CD4-positive, alpha-beta T cell treated with Interleukin-6 for 4 hours (primary cell): ENCODE results near the gene MPV17.
"Not testable (repeated sequence)": the region's sequence is repeated elsewhere in the genome, so short reads cannot be mapped to it uniquely, and the experiment has no call there.

Source experiments
- DNase-seq: peaks from one replicate; pipeline ENCODE4 v3.0.0-alpha.2; 2020; ENCODE audit warnings: mixed read lengths

The MPV17 gene, protein sequence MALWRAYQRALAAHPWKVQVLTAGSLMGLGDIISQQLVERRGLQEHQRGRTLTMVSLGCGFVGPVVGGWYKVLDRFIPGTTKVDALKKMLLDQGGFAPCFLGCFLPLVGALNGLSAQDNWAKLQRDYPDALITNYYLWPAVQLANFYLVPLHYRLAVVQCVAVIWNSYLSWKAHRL

DNA sequence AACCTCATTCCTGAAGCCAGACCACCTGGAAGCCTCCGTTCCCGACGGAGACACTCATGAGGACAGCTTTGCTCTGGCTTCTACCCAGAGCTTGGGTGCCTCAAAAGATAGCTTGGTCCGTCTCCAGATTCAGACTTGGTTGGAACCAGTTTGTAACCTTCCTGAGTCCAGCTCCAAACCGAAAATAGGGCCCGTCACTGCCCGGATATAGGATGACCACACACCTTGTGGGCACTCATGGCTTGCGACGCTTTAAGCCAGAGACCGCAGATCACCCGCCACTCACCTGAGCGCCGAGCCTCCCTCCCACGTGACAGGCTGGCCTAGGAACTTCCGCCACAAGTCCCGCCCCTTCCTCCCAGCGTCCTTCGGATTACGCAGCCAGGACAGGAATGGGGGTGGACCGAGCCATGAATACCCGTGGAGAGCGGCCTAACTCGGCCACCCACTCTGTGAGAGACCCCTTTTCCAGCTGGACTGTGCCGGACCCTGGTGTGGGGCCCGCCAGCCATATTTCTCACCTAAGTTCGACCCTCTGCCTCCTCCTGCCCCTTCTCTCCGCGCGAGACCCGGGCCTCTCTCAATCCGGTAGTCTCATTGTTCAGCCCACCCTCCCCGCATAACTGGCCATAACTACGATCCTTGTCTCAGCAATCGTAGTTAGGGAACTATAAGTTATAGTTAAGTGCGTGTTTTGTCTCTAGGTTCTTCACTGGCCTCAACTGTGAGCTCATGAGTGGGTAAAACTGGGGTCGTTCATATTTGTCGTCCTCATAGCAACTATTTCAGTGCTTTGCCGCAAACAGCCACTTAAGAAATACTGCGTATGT lies at the start of gene MPV17:
MPV17 (minus strand) TSS at position 332 of the 830 bp plus-strand sequence. CDS start 580 bp downstream, outside the sequence.
- DNase-seq: peak; percentile 90

DNA sequence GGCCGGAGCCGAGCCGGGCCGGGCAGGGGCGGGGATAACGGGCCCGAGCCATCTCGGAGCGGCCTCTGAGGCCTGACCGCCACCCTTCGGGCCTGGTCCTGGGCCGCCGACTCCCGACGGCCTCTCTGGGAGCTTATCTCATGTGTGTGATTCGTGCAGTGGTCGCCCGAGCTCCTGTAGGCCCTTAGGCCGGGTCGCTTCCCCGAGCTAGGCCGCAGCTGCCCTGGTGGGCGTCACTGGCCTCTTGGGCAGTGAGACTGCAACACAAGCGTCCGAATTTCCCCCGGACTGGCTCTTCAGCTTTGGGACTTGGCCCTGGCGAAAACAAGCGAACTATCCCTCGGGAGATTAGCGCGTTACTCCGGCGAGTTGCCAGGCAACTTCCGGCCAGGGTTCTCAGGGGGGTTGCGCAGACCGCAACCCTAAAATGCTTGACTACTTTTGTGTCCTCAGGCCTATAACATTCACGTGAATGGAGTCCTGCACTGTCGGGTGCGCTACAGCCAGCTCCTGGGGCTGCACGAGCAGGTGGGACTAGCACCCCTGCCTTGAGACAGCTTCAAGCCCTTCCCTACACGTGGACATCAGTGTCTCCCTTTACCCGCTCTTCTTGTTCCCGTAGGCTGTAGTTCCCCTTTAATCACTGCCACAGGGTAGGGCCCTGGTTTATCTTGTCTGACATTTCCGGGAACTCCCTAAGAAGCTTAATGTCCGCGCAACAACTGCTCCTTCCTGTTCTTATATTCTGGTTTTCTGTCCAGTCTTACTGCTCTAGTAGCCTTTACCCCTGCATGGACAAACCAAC lies 48.1 kb upstream of the MPV17 start:
- peak; percentile 28 for DNase-seq

DNA sequence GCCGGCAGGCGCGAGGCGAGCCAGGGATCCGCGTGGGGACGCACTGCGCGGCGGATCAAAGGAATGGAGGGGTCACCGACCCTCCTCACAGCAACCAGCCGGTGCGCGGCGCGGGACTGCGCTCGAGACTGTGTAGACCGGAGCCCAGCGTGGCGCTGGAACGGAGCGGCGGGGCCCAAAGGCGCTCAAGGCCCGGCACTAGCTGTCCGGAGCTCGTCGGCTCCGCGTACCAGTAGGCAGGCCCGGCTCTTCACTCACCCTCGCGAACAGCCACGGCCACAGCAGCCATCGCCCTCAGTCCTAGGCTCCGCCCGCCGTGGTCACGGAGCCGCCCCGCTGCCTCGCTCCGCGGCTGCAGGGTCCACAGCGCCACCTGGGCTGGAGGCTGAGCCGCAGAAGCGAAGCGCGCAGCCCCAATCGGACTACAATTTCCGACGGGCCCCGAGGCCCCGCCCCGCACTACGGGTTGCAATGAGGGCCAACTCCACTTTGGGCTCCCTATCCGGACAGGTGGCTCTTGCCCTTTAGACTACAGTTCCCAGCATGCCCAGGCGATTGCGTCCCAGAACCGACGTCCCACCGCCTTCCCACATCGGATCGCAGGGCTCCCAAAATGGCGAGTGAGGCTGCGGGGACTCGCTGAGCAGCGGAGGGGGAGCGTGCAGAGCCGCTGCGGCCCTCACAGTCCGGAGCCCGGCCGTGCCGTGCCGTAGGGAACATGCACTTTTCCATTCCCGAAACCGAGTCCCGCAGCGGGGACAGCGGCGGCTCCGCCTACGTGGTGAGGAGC lies 47.3 kb upstream of the MPV17 start, which contains the start of the genes EIF2B4 and SNX17:
EIF2B4 (minus strand) TSS at position 313 of the 790 bp plus-strand sequence; CDS start at position 289, 24 bp downstream.
SNX17 (plus strand) TSS at position 591 of the 790 bp plus-strand sequence; CDS start at position 719, 128 bp downstream.
- DNase-seq: peak; percentile 99

DNA sequence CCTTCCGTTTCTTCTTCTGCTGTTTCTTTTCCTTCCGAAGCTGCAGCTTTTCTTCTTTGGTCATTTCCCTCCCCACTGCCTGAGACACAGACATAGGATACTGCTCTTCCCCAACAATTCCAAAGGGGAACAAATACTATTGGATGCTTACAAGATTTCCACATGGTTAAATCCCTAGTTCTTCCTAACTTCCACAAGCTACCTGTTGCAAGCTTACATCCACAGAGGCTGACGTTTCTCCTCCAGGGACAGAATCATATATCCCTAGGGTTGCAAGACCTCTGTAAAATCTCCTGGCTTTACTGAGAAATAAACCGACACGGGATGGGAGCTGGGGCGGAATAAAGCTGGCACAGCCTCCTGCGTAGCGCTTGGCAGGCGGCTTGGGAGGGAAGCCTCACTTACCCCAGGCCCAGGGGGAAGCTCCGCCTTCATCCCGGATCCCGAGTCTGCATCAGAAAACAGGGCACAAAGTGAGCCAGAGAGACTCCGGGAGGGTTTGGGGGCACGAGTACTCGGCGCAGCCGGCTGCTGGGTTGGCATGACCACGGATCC lies 46.7 kb upstream of the MPV17 start:
- DNase-seq: no peak

DNA sequence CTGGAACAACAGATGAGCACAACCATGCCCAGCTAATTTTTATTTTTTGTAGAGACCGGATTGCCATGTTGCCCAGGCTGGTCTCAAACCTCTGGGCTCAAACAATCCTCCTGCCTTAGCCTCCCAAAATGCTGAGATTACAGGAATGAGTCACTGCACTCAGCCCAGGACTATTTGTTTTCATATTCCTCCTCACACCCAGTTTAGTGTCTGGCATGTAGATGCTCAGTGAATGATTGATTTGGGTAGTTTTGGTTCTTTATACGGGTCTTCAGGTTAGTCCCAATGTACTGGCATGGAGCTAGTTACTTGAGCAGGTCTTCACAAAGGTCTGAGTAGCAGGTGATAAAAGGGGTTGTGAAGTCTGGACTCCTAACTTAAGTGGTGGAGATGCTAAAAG lies 41.0 kb upstream of the MPV17 start:
- DNase-seq: no peak

DNA sequence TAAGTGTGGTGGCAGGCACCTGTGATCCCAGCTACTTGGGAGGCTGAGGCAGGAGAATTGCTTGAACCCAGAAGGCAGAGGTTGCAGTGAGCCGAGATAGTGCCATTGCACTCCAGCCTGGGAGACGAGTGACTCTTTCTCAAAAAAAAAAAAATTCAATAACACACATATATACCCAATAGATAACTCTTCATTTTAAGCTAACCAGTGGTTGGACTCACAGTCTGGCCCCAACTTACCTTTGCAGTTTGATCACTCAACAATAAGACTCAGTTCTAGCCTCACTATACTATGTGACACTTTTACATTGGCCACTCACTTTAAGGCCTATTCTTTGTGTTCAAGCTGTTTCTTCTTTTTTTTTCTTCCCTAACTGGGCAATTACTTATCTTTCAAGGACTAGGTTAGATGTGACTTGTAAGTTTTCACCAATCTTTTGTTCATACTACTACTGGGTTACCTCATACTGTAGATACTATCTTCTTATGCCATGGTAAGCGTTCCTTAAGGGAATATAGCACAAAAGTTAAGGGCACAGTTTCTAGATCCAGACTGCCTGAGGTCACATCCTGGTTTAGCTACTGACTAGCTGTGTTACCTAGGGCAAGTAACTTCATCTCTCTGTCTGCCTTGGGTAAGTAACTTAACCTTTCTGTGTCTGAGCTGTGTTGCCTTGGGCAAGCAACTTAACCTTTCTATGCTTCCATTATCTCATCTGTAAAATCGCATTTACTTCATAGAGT lies 40.0 kb upstream of the MPV17 start:
- DNase-seq: no peak

DNA sequence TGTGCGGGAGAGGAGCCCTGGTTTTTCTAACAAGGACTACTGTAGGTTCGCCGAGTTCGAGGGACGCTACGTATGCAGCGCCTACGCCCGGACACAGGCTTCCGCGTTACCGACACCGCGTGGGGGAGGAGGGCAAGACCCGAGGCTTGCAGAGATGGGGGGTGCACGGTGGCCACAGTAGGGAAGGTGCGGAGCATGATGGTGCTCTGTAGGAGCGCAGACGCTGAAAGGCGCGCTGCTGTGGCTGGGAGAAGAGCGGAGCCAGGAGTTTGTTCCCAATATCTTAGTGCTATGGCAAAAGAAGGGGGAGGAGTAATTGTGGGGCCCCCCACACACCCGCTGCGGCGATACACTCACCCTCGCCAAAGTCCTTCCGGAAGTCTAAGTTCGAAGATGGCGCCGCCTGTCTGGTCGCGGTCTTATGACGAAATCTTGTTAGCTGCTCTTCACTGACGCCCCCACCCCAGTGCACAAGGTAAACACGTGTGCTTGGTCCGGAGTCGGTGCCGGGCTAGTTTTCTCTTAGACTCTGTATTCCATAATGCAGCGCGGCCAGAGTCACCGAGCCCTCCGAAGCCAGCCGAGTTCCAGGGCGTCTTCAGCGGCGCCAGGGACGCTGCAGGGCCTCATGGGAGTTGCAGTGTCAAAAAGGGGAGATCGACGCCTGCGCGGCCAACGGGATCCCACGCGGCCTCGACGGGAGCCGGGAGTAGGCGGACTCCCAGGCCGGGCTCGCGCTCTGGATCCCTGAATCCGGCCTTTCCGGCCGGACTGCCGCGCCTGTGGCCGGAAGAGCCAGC lies 33.7 kb upstream of the MPV17 start, which contains the start of gene GTF3C2:
GTF3C2 (minus strand) TSS at position 383 of the 800 bp plus-strand sequence. CDS start 13,210 bp downstream, outside the sequence.
- DNase-seq: peak; percentile 92

DNA sequence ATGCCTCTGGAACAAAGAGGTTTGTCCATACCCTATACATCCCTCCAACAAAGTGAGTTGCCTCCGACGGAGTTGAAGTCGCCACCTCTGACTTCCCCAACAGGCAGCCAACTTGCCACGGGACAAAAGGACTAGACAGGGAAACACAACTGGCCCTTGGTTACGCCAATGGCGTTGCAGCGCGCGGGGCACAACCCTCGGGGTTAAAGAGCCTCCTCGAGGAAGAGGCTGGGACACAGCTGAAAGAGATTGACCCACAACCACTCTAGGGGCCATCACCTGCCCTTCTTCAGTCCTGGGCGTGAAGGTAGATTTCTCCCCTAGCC lies 33.1 kb upstream of the MPV17 start:
- no peak for DNase-seq

DNA sequence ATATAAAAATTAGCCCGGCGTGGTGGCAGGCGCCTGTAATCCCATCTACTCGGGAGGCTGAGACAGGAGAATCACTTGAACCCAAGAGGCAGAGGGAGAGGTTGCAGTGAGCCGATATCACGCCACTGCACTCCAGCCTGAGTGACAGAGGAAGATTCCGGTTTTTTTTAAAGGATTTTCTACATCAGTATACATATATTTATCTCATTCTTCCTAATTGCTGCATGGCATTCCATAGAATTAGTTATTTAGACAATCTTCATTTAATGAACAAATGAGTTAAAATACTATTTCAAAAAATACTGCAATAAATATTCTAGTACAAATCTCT lies 31.7 kb upstream of the MPV17 start:
- no peak for DNase-seq

DNA sequence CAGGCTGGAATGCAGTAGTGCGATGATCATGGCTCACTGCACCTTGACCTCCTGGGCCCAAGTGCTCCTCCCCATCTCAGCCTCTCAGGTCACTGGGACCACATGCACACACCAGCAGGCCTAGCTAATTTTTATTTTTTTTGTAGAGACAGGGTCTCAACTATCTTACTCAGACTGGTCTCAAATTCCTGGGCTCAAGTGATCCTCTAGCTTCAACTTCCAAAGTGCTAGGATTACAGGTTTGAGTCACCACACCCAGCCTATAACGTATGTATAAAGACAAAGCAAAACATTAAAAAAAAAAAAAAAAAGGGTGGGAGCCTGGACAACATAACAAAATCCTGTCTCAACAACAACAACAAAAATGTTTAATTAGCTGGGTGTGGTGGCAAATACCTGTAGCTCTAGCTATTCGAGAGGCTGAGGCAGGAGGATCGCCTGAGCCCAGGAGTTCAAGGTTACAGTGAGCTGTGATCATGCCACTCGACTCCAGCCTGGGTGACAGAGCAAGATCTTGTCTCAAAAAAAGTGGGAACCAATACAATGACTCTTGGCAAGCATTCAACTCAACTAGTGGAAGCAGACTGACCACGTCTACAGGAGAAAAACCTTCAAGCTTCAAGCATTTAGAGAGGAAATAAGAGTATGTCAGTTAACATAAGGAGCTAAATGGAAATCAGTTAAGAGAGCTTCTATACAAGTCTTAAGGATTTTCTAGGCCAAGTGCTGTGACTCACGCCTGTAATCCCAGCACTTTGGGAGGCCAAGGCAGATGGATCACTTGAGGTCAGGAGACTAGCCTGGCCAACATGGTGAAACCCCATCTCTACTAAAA lies 31.1 kb upstream of the MPV17 start:
- DNase-seq: no peak

DNA sequence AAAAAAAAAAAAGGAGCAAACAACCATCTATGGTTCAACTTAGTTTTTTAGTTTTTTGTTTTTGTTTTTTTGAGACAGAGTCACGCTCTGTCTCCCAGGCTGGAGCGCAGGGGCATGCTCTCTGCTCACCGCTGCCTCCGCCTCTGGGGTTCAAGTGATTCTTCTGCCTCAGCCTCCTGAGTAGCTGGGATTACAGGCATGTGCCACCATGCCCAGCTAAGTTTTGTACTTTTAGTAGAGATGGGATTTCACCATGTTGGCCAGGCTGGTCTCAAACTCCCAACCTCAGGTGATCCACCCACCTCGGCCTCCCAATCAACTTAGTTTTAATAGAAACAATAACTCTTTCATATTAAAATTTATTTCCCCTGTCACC lies 30.5 kb upstream of the MPV17 start:
- not testable (repeated sequence) for DNase-seq

DNA sequence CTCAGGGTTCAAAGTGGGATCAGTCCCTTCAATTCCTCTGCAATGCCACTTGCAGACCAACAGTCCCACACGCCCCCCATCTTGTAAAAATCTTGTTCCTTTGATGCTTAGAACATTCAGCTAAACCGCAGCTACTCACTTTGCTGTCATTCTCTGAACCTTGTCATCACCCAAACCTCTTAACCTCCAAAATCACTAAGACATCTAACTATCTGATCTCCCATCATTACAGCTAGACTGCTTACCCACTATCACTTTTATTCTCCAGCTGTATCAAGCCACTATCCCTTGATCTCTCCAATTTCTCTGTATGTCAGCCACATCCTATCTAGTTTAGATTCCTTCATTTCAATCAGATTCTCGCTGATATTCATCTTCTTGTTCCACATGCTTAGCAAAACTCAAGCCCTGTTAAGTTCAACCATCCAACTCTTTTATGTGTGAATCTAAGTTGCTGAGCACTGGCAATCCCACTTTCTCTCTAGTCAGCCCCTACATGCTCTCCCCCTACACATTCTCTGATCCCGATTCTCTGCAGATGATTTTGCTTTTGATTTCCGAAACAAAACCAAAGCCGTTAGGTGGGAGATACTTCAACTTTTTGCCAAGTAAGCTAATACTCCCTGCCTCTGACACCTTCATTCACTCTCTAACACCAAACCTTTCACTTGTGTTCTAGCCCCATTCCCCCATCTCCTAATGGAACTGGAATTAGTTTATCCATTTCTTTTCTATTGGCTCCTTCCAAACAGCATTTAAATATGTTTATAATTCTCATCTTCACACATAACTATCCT lies 29.1 kb upstream of the MPV17 start:
- DNase-seq: no peak

DNA sequence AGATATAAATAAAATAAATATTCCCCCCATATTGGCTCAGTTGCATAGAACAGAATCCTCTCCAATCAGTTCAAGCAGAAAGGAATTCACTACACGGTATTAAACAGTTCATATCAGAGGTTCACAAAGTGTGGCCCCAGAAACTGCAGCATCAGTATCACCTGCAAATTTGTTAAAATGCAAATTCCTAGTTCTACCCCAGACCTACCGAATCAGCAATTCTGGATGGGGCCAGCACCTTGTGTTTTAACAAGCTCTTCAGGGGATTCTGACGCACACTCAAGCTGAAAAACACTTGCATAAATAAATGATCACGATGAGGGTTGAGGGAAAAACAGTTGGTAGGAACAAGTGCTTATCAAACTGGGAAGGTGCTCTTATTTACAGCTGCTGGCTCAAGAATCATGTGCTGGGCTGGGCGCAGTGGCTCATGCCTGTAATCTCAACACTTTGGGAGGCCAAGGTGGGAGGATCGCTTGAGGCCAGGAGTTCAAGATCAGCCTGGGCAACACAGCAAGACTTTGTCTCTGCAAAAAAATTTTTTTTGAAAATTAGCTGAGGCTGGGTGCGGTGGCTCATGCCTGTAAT lies 27.3 kb upstream of the MPV17 start:
- DNase-seq: no peak

DNA sequence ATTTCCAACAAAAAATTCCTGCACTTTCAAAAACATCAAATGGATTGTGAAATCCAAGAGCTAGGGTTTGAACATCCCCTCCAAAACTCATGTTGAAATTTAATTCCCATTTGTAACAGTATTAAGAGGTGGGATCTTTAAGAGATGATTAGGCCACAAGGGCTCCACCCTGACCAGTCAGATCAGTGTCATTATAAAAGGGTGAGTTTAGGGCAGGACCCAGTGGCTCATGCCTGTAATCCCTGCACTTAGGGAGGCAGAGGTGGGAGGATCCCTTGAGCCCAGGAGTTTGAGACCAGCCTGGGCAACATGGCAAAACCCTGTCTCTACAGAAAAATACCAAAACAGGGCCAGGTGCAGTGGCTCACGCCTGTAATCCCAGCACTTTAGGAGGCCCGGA lies 24.7 kb upstream of the MPV17 start:
- no peak for DNase-seq

DNA sequence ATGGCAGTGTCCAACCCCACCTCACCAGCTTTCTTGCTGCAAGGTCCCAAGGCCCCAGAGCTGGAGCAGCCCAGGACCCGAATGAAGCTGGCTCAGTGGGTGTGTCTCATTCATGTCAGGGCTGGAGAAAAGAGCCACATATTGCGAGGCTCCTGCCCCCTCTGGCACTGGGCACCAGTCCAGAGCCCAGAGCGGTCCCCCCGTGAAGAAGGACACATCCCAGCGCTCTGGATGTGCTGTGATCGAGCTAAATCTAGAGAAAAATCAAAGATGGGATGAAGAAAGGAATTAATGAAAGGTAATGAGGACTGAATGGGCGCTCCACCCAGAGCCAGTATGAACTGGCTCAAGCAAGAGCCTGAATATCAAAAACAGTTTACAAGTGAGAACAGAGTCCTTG lies 13.3 kb upstream of the MPV17 start:
- DNase-seq: no peak

DNA sequence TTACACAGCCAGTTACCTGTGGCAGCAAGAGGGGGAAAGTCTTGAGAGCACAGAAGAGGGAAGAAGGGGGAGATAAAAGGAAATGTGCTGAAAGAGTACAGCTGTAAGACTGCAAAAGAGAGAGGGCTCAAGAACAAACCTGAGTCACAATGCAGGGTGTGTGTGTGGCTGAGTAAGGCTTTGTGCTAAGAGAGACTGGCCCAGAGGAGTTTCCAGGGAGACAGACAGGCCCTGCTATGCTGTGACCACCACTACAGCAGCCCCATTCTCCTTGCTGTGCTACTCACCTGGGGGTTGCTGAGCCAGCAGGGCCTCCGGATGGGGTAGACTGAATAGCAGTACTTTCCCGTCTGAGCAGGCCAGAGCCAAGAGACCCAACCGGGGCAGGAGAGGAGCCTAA lies 12.4 kb upstream of the MPV17 start:
- no peak for DNase-seq

DNA sequence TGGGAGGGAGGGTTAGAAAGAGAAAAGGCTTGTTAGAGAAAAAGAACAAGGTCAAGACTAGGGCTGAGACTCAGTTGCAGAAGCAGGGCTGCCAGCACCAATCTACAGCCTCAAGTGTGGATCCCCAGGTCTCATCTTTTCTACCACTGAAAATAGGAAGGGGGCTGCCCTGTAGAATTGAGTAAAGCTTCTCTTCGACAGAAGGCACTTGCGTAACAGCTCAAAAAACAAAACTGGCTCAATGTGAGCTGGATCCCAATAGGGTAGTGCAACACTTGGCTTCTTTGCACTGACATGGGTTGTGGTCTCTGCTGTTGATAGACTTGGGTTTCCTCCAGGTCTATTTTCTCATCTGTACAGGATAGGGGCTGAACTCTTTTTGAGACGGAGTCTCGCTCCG lies 1.8 kb upstream of the MPV17 start:
- no peak for DNase-seq

DNA sequence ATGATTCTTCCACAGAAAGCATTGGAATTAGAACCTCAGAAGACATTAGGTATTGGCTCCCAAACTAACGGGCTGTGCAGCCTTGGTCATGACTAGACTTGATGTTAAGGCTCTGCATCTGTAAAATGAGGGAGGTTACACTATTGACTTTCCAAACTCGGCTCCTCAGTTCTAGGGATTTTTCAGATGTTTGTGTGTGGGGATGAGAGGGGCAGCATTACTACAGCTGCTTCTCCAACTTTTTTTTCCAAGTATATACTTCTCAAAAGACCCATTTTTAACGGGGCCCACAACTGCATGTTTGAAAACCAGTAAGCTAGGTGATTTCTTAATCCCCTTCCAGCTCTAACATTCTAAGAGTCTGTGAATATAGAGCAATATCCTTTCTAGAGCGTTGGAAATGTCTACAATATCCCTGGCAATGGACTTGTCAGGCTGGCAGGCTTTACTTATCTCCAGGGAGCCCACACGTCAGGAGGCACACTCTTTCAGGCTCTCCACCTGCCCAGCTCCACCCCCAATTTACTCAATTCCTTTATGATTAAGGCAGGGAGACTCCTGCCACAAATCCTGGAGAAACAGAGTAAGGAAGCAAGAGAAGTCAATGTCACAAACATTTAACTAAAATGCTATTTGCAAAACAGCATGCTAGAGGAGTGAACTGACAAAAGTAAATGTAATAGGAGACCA lies 844 bp upstream of the MPV17 start:
- DNase-seq: no peak
